IMR-90 (cell line): ENCODE data around the gene ANKRD30A. TPM values are rescaled to one million over a fixed set of nuclear protein-coding genes. Genes with fewer than 3 reads are reported as not detected.

Source experiments
- ATAC-seq: fragments of 200-7000 bp; cut with Tn5 transposase; 2 replicates; pipeline ENCODE4 v1.9.1; 2020; ENCODE audit warnings: low read depth, mild to moderate bottlenecking, moderate library complexity
- BruUV-seq: library from RNA; stranded (reverse); fragments of 400-500 nt; replicated peaks from 2 replicates; lab custom pipeline; 2021; lab: Mats Ljungman, UMichigan
- CTCF ChIA-PET: fragments of 300-600 bp; formaldehyde crosslinking; extraction: SDS; loops from one replicate; lab custom pipeline; 2021; ENCODE audit warnings: antibody characterized with exemption; lab: Yijun Ruan, JAX
- POLR2A ChIA-PET: fragments of 300-600 bp; sonication (Branson Sonifier 250); formaldehyde crosslinking; loops from one replicate; lab custom pipeline; 2022; ENCODE audit warnings: antibody characterized with exemption; ENCODE audit not compliant: unreplicated experiment; lab: Charles Lee
- DNase-seq: peaks from one replicate; pipeline ENCODE4 v3.0.0; 2013
- H2AFZ ChIP-seq: replicated peaks from 2 replicates; pipeline ENCODE3; 2013; ENCODE audit warnings: low read length, mild to moderate bottlenecking; ENCODE audit not compliant: poor library complexity
- H2AK5ac ChIP-seq: 2 replicates; pipeline ENCODE4 v1.6.1; 2013; ENCODE audit warnings: low read depth, low read length, inconsistent platforms
- H2AK9ac ChIP-seq: replicated peaks from 2 replicates; pipeline ENCODE3; 2013; ENCODE audit warnings: mild to moderate bottlenecking, low read depth, low read length, moderate library complexity; ENCODE audit not compliant: poor library complexity
- H2BK120ac ChIP-seq: 2 replicates; pipeline ENCODE4 v1.6.1; 2013; ENCODE audit warnings: low read depth, low read length, inconsistent platforms
- H2BK15ac ChIP-seq: 3 replicates; pipeline ENCODE4 v1.6.1; 2013; ENCODE audit warnings: low read depth, low read length, inconsistent platforms
- H2BK20ac ChIP-seq: 2 replicates; pipeline ENCODE4 v1.6.1; 2013; ENCODE audit warnings: low read depth, mild to moderate bottlenecking, inconsistent platforms, low read length, moderate library complexity
- H2BK5ac ChIP-seq: 2 replicates; pipeline ENCODE4 v1.6.1; 2013; ENCODE audit warnings: mild to moderate bottlenecking, low read depth, low read length, inconsistent platforms; ENCODE audit not compliant: poor library complexity, severe bottlenecking
- H3K14ac ChIP-seq: replicated peaks from 2 replicates; pipeline ENCODE4 v1.6.1; 2013; ENCODE audit warnings: low read depth, low read length, inconsistent platforms
- H3K18ac ChIP-seq: 2 replicates; pipeline ENCODE4 v1.6.1; 2013; ENCODE audit warnings: low read depth, low read length, control low read depth
- H3K23ac ChIP-seq: 2 replicates; pipeline ENCODE4 v1.6.1; 2013; ENCODE audit warnings: low read depth, low read length, inconsistent platforms
- H3K27ac ChIP-seq: 2 replicates; pipeline ENCODE4 v1.5.1; 2013; ENCODE audit warnings: mild to moderate bottlenecking, control low read depth, low read length; ENCODE audit not compliant: insufficient read depth
- H3K27me3 ChIP-seq: 2 replicates; pipeline ENCODE4 v1.6.1; 2013; ENCODE audit warnings: low read length; ENCODE audit not compliant: control insufficient read depth, insufficient read depth
- H3K36me3 ChIP-seq: 2 replicates; pipeline ENCODE4 v1.6.1; 2013; ENCODE audit warnings: low read length, mixed read lengths; ENCODE audit not compliant: control insufficient read depth, insufficient read depth
- H3K4ac ChIP-seq: 2 replicates; pipeline ENCODE4 v1.6.1; 2013; ENCODE audit warnings: low read depth, low read length, inconsistent platforms
- H3K4me1 ChIP-seq: 2 replicates; pipeline ENCODE4 v1.6.1; 2013; ENCODE audit warnings: low read length, mixed read lengths; ENCODE audit not compliant: control insufficient read depth, insufficient read depth
- H3K4me2 ChIP-seq: 2 replicates; pipeline ENCODE4 v1.6.1; 2013; ENCODE audit warnings: low read depth, mild to moderate bottlenecking, control low read depth, low read length, moderate library complexity
- H3K4me3 ChIP-seq: 2 replicates; pipeline ENCODE4 v1.5.1; 2013; ENCODE audit warnings: low read depth, mild to moderate bottlenecking, control low read depth, low read length, moderate library complexity; ENCODE audit not compliant: insufficient read depth
- H3K56ac ChIP-seq: 2 replicates; pipeline ENCODE4 v1.6.1; 2013; ENCODE audit warnings: low read length, inconsistent platforms; ENCODE audit not compliant: insufficient read depth; ENCODE audit errors: extremely low read depth
- H3K79me1 ChIP-seq, 2 experiments: 2 replicates each; pipeline ENCODE4 v1.6.1; 2013; ENCODE audit warnings: low read length in 2 of 2, inconsistent platforms in 1 of 2, low read depth in 1 of 2
- H3K9ac ChIP-seq: 2 replicates; pipeline ENCODE4 v1.6.1; 2013; ENCODE audit warnings: low read depth, low read length, control low read depth
- H3K9me1 ChIP-seq: 2 replicates; pipeline ENCODE4 v1.6.1; 2013; ENCODE audit warnings: low read length, inconsistent platforms; ENCODE audit not compliant: insufficient read depth
- H3K9me3 ChIP-seq: 2 replicates; pipeline ENCODE4 v1.6.1; 2013; ENCODE audit warnings: low read length; ENCODE audit not compliant: control insufficient read depth, insufficient read depth
- H4K20me1 ChIP-seq: 2 replicates; pipeline ENCODE4 v1.6.1; 2013; ENCODE audit warnings: low read length, inconsistent platforms; ENCODE audit not compliant: insufficient read depth
- H4K5ac ChIP-seq: 2 replicates; pipeline ENCODE4 v1.6.1; 2013; ENCODE audit warnings: mild to moderate bottlenecking, low read depth, low read length, control low read depth
- H4K8ac ChIP-seq, 2 experiments: 2 replicates each; pipeline ENCODE4 v1.6.1; 2013; ENCODE audit warnings: low read depth in 2 of 2, low read length in 2 of 2, control low read depth in 1 of 2, inconsistent platforms in 1 of 2
- H4K91ac ChIP-seq: 2 replicates; pipeline ENCODE4 v1.6.1; 2013; ENCODE audit warnings: low read depth, low read length, inconsistent platforms; ENCODE audit not compliant: insufficient read depth
- BHLHE40 ChIP-seq: fragments of 150-350 bp; IDR thresholded peaks from 2 replicates; pipeline ENCODE4 v1.6.1; 2016; ENCODE audit warnings: mild to moderate bottlenecking, low read depth, low read length
- CEBPB ChIP-seq: IDR thresholded peaks from 2 replicates; pipeline ENCODE4 v1.6.1; 2012; ENCODE audit warnings: low read depth, low read length, improper control_type of control experiment
- CHD1 ChIP-seq: IDR thresholded peaks from 2 replicates; pipeline ENCODE4 v1.6.1; 2012; ENCODE audit warnings: low read depth, low read length, improper control_type of control experiment
- FOS ChIP-seq: fragments of 150-350 bp; IDR thresholded peaks from 2 replicates; pipeline ENCODE4 v1.6.1; 2016; ENCODE audit warnings: low read depth, low read length
- MAFK ChIP-seq: IDR thresholded peaks from 2 replicates; pipeline ENCODE4 v1.6.1; 2012; ENCODE audit warnings: low read depth, low read length, improper control_type of control experiment
- MXI1 ChIP-seq: IDR thresholded peaks from 2 replicates; pipeline ENCODE4 v1.6.1; 2012; ENCODE audit warnings: low read depth, mild to moderate bottlenecking, low read length, moderate library complexity, borderline replicate concordance
- RFX5 ChIP-seq: IDR thresholded peaks from 2 replicates; pipeline ENCODE4 v1.8.0; 2012; ENCODE audit warnings: low read depth, mild to moderate bottlenecking, low read length, moderate library complexity
- SMC3 ChIP-seq: fragments of 150-350 bp; IDR thresholded peaks from 2 replicates; pipeline ENCODE4 v1.6.1; 2016; ENCODE audit warnings: low read depth, mild to moderate bottlenecking, antibody characterized with exemption, low read length, moderate library complexity
- WGBS, 2 experiments: methylation state at CpG; one replicate each; pipeline versions ENCODE4 v1.1.5 to v1.1.7; 2013; ENCODE audit warnings: missing lambda C conversion rate in 2 of 2; ENCODE audit not compliant: insufficient read length in 1 of 2; ENCODE audit errors: extremely low coverage in 2 of 2; 5-methylcytosine and 5-hydroxymethylcytosine counted together
- dilution Hi-C: fragments of 300-500 bp; cut with HindIII; formaldehyde crosslinking; loops from one replicate; pipeline ENCODE4 v1.14.3; 2018; ENCODE audit warnings: low sequenced_read_pairs; ENCODE audit not compliant: unreplicated experiment
- in situ Hi-C: fragments of 300-500 bp; cut with MboI; formaldehyde crosslinking; loops from 3 replicates; pipeline ENCODE4 v1.14.3; 2019; ENCODE audit warnings: low sequenced_read_pairs, inconsistent platforms, mixed read lengths
- intact Hi-C: fragments of 100-400 bp; cut with micrococcal nuclease; formaldehyde crosslinking; loops from 2 replicates; pipeline ENCODE4 v1.10.0; 2022
- polyA plus RNA-seq, 3 experiments: library from polyadenylated mRNA; depleted of rRNA; stranded (reverse); fragments of >200 nt; gene quantifications; 2 replicates each; pipeline ENCODE4 v1.2.3, GENCODE V29; 2012; ENCODE audit warnings: low replicate concordance in 1 of 3
- total RNA-seq: library from RNA; depleted of rRNA; stranded (reverse); fragments of >200 nt; gene quantifications from 2 replicates; pipeline ENCODE4 v1.2.3, GENCODE V29; 2012

The ANKRD30A gene
- total and polyA plus RNA-seq, 2 of the 4 experiments (the other 2 are of a cell fraction), result not detected

DNA sequence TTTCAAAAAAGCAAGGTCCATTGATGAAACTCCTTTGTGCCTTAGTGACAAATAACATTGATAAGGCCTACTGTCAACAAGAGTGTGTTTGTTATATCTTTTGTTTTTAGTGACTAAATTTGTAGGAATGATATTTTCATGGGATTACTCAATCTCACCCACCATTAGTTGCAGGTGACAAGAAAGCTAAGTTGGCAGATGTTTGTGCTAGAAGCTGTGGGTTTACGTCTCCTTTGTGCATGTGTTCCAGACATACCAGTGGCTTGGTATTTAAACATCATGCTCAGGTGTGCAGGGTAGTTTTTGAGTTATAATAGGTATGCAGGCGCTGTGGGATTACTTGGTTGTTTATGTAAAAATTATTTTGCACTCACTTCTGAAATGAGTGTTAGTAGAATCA is 178.6 kb downstream of the ANKRD30A start:
- dilution Hi-C loops, result no loop called here
- CTCF ChIA-PET, result no interaction called here
- H3K79me1 ChIP-seq, result no peaks in the 10 kb centered on the region
- H3K9me3 ChIP-seq, result peaks cover 20% of the 10 kb centered on the region
- H4K8ac ChIP-seq, result no peak overlapping the region
- no peak overlapping the region for H2AK9ac ChIP-seq
- H3K4me2 ChIP-seq, result no peak overlapping the region
- POLR2A ChIA-PET, result no interaction called here
- no peak overlapping the region for H2AFZ ChIP-seq
- ATAC-seq (no peak), DNase-seq (no peak)
- H3K9me1 ChIP-seq, result no peaks in the 10 kb centered on the region
- no peak overlapping the region for H3K4ac ChIP-seq
- H3K4me1 ChIP-seq, result no peaks in the 10 kb centered on the region
- no peak overlapping the region for H2BK120ac ChIP-seq
- no peak overlapping the region for H3K27ac ChIP-seq
- H3K14ac ChIP-seq, result no peak overlapping the region
- no peak overlapping the region for H2AK5ac ChIP-seq
- WGBS, 2 experiments, result no CpG with 5 or more reads among the region's 2 CpGs
- in situ Hi-C loops, result no loop called here
- no peaks in the 10 kb centered on the region for H4K20me1 ChIP-seq
- H3K9ac ChIP-seq, result no peak overlapping the region
- no TSS peak for BruUV-seq
- no peak overlapping the region for H2BK15ac ChIP-seq
- no peak overlapping the region for H2BK5ac ChIP-seq
- H3K27me3 ChIP-seq, result no peaks in the 10 kb centered on the region
- H3K23ac ChIP-seq, result no peak overlapping the region
- no peak overlapping the region for H3K18ac ChIP-seq
- TF ChIP-seq BHLHE40, result no peak
- no peak for TF ChIP-seq CEBPB
- no peak for TF ChIP-seq MXI1
- no peak for TF ChIP-seq FOS
- TF ChIP-seq SMC3, result no peak
- no peak for TF ChIP-seq RFX5
- no peak for TF ChIP-seq CHD1
- TF ChIP-seq MAFK, result no peak
- no peak overlapping the region for H3K4me3 ChIP-seq
- H3K56ac ChIP-seq, result no peak overlapping the region
- H4K5ac ChIP-seq, result no peak overlapping the region
- H3K36me3 ChIP-seq, result no peaks in the 10 kb centered on the region
- no peak overlapping the region for H2BK20ac ChIP-seq
- no peak overlapping the region for H4K91ac ChIP-seq
- intact Hi-C loops, result no loop called here
